NK-92 (cell line): ENCODE data around the gene CIROP.
A peak's percentile ranks its signal among the peaks of the same experiment; 100 is the strongest.

Experiments
- DNase-seq: peaks from one replicate; lab custom pipeline; 2025; ENCODE audit not compliant: unreplicated experiment; lab: John Stamatoyannopoulos, UW

Gene CIROP

DNA sequence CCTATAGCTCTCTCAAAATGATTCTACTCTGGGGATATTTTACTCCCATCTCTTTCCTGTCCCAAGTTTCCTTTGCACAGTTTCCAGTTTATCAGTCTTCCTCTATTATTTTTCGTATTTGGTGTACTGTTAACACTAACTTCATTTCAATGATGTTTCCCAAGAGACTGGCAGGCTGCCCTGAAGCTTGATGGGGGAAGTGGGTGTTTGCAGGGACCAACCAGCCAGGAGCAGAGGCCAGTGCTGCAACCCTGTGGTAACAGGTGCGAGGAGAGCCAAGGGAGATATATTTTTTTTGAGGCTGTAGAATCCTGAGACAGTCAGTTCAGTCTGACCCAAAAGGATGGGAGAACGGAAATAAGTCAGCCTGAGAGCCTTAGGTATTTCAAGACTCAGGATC, 26.1 kb upstream of the CIROP start:
- no peak for DNase-seq

DNA sequence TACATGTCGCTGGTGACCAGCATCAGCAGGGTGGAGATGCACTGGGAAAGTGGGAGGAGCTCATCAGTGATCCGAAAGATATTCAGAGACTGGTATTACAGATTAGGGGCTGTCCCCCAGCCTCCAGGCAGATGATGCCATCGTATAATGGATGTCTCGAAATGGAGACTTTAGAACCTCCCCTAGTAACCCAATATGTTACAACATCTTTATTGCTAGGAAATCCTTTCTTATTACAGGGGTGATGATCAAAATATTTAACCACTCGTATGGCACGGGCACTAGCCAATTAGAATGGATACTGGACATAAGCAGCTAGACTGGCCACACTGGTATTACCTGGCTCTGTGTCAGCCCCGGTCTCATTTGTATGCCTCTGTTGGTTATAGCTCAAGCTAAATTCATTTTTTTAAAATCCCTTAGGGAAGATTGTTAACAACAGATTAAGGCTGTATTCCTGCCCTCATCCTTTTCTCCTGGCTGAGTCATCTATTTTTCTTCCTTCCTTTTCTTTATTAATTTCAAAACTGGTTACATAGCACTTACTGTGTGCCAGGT, 25.0 kb upstream of the CIROP start:
- DNase-seq: no peak

DNA sequence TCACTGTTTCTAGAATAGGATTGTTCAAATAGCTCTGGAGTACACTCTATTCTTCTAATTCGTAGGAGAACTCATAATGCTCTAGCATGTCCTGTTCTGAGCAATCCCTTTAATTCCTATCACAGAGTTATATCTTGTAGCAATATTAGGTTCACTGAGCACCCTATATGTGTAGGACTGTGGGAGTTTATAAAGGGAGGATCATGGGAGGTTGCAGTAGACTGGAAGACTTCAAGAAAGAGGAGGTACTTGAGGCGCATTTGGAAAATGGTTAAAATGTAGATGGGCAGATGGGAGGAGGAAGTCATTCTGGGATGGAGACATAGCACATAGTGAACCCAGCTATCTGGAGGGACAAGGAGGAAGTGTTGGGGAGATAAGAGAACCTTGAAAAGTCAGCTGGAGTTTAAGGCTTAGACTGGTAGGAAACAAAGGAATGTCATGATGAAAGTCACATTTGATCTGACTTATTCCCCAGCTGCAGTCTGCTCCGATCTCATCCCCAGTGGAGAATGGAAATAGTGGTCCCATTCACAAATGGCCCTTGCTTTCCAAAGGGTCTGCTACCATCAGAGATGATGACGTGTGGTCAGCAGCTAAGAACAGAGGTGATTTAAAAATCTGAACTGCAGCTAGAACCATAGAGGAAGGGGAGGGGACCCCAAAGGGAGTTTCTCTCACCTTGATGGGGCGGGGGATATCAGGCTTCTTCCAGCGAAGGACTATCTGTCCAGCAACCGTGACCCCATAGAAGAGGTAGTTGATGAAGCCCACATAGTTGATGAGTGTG, 24.4 kb upstream of the CIROP start:
- DNase-seq: no peak

DNA sequence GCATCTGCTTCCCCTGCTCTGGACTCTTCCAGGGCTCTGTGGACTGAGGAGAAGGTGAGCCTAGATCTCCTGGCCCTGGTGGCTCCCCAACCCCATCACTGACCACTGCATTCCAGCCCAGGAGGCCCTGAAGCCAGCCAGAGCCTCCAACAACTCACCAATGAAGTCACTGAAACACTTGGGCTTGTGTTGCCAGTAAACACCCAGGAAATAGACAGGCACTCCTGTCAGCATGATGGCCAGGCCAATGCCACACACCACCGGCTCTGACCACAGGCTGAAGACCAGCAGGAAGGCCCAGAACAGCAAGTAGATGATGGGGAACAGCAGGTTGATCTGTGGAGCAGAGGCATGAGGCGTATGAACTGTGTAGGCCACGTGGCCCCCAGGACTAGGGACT, 23.1 kb upstream of the CIROP start:
- DNase-seq: no peak

DNA sequence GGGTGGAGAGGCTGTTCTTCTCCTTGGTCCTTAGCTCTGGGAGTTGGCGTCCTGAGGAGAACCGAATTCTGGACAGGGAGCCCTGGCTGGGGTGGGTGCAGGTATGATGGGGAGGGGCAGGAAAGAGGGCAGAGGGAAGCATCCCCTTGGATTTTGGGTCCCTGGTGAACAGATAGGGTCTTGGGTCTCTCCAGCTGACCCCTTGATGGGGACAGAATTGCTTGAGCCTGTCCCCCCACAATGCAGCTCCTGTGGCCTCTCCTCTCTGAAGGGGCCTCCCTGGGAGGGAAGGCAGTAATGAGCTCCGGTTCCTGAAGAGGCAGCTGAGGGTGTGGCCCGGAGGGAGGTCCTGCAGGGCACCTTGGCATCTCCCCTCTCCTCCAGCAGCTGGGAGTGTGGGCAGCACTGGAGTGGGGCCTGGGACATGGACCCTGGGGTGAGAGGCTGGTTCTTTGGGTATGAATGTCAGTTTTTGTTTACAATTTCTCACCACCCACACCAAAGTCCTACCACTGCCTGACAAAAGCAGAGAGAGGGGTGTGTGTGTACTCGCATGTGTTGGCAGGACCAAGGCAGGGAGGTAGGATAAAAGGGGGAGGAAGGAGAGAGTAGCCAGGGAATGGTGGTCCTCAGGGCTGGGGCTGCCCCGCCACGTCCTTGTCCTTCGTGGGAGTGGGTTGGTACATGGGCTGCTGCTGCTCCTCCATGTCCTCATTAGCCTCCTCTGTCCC, 21.9 kb upstream of the CIROP start:
- no peak for DNase-seq

DNA sequence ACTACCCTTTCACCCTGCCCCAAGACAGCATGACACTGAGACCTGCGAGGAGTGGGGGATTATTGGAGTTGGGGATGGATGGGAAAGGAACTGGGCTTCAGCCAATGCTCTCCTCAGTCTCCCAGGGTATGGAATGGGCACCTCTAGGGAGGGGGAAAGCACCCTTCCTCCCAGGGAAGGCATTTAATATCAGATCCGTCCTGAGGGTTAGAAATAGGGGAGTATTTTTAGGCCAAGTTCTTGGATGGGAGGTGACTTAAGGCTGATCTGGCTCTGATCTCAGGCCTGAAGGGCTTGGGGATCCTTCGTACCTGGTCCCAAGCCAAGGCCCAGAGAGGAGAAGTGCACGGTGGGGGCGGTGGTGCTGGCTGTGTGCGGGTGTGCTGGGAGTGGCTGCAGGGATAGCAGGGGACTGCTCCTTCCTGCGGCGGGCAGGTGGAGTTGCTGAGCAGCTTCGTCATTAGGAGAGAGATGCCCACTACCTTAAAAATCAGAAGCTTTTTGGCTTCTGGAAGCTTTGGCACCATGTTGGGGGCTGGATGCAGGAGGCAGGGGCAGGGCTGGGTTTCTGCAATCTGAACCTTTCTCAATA, 21.2 kb upstream of the CIROP start:
- no peak for DNase-seq

DNA sequence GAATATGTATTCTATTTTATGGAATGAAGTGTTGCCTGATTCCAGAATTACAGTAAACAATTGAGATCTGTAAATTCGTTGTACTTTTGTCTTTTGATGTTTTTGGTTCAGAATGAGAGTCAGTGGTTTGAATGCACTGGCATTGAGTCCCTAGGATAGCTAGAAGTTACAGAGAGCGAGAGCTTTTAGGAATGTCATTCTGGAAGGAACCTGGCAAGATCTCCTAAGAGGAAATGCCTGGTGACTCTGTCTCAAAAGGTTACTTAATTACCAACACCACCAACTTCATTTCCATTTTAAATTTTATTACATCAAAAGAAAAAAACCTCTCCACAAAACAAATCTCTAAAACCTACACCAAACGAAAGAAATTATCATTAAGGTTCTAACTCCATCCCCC, 20.2 kb upstream of the CIROP start:
- no peak for DNase-seq

DNA sequence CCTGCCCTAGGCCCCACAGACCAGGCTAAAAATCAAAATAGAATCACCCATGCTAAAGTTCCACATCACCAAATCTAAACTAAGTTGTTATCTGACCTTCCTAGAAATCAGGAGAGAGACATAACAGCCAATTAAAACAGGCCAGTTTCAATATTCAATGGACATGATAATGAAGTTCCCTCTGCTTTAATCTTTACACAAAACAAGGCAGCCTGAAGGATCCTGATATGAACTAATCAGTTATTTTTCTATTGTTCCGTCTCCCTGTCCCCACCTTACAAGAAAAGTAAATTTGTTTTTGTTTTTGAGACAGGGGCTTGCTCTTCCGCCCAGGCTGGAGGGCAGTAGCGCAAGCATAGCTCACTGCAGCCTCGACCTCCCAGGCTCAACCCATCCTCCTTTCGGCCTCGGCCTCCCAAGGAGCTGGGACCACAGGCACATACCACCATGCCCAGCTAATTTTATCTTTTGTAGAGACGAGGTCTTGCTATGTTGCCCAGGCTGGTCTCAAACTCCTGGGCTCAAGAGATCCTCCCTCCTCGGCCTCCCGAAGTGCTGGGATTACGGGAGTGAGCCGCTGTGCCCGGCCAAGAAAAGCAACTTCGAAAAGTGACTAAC, 19.7 kb upstream of the CIROP start:
- no peak for DNase-seq

DNA sequence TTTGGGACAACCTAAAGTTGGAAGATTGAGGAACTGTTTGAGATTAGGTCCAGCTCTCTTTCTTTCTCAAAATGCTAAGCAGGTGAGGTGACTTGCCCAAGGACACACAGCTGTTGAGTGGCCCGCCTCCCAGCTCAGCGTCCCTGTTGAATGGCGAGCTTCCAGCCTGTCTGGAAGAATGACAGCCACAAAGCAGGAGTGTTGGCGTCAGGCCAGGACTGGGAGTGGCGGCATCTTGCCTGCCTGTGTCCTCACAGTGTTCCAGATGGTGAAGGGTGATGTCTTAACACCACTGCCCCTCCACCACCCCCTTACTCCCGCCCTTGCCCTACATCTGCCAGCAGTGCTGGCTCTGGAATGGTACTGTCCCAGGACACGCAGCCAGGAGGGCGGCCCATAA, 18.6 kb upstream of the CIROP start:
- no peak for DNase-seq

DNA sequence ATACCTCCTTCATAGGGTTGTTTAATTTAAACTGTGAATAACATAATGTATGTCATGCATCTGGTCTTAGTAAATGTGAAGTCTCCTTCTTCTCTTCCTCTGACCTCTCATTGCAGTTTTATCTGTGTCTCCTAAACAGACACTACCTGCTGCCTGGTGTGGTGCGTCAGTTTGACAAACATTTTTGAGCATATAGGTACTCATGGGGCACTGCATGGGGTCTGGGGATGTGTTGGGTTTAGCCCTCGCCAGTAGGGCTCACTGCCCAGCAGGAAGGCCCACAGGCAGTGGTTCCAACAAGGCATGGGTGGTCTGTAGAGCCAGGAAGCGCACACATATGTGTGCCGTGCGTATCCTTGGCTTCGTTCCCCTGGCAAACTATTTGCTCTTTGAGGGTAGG, 17.3 kb upstream of the CIROP start:
- DNase-seq: no peak

DNA sequence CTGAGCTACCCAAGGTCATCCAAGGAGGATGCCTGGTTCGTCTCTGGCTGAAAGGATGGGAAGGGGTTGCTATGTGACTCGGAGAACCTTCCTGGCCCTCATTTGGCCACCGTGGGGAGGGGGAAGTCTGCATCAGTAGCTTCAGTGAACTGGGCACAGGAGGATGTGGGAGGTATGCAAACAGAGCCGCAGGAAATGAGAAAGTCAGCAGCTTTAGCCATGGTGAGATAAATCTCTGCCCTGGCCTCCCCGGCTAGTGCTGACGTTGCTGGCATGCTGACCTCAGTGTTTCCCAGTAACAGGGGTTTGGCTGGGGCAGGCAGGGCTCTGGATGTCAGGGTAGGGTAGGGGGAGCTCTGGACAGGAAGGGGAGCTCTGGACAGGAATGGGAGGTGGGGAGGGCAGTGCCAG, 16.6 kb upstream of the CIROP start:
- no peak for DNase-seq

DNA sequence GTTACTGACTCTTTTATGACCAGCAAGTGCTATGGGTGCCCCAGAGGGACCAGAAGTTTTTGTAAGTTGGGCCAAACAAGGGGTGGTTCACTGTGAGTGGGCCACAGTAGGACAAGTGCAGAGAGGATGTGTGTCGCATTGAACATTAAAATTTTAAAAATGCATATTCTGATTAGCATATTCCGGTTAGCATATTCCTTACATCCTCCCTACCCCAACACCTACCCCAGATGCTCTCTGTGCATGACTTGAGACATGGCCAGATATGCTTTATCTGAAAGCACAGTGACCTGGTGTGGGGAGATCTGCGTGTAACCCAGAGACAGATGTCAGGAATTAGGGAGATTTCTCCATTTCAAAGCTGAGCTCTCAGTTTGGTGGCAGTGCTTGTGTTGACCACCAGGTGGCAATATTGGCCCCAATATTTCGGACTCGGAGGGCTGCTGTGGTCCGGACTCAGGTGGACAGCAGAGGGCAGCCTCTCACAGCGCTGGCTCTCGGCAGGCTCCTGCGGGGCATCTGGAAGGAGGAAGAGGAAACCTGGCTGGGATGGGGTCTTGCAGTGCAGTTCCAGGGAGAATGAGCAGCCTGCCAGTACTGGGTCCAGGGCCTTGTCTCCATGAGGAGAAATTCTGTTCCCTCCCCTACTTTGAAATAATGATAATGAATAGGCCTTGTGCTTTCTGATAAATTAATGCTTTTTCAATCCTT, 15.9 kb upstream of the CIROP start:
- peak; percentile 28 for DNase-seq

DNA sequence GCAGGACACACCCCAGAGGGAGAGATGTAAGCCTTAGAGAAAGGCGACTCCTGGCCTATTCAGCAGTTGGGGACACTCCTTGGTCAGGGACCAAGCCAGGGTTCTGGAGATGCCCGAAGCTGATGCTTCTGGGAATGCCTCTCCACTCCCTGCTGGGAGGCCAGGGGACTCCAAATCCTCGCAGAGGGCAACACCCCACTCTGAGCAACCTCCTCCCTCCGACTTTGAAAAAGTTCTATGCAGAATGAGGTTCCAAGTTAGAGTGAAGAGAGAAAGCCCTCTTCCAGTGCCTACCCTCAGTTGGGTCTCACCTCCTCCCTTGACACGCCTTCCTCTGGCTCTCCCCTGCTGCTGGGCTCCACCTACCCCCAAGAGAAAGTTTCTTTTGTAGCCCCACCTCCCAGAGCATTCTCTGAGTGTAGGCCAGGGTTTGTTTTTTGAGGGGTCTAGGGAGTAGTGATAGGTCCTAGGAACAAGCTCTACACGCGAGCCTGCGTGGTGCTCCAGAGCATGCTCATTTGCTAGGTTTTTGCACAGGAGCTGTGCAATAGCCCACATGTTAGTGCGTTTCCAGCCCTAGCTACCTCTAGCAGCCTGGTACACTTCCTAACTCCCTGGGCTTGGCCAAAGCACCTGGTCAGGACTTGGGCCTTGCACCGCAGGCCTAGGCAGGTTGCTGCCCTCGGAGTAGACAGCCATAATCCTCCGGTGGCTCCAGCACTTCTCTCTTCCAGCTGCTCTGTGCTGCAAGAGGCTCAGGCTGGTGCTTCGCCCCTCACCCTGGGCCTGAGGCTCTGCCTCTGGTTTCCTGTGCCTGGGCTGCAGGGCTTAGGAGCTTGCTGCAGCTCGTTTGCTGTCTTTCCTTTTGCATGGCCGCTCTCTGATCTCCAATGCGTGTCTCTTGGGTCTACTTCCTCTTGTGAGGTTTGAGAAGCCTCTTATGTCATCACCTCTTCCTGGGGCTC, 14.9 kb upstream of the CIROP start:
- DNase-seq: no peak

DNA sequence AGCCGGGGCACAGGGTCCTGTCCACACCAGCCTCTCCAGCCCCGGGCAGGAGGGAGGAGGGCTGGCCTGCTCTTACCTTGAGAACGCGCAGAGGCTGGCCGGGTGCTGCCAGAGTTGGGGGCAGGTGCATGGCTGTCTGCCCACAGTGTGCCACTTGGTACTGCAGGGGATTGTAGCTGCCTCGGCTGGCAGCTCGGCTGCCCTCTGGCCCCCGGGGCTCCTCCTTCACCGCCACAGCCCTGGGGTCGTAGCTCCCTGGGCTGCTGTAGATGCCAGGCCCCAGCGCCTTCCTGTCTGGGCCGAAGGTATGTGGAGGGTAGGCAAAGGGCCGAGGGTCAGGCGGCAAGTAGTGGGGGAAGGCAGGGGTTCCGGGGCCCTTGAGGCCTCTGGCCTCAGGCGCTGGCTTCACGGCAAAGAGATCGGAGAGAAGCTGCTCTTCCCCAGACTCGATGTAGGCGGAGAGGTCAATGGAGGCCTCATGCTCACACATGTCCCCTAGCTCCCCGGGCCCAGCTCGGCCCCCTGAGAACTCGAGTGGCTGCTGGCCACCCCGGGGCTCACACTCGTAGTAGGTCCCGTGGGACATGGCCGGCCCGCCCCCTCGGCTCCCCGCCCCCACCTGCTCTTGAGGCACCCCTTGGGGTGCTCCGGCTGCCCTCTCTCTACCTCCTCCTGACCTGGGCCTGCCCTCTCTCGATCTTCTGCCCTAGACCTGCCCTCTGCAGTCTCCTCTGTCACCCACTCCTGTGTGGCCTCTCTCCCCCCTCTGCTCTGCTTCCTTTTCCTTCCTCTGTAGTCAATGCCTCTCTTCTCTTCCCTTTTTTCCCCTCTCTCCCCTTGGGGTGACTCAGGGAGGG, 13.9 kb upstream of the CIROP start, which contains the start of gene CEBPE:
Gene CEBPE, minus strand, starts transcription at position 750 of the 857 bp plus-strand sequence. Its CDS starts 164 bp downstream, at position 586.
- DNase-seq: no peak

DNA sequence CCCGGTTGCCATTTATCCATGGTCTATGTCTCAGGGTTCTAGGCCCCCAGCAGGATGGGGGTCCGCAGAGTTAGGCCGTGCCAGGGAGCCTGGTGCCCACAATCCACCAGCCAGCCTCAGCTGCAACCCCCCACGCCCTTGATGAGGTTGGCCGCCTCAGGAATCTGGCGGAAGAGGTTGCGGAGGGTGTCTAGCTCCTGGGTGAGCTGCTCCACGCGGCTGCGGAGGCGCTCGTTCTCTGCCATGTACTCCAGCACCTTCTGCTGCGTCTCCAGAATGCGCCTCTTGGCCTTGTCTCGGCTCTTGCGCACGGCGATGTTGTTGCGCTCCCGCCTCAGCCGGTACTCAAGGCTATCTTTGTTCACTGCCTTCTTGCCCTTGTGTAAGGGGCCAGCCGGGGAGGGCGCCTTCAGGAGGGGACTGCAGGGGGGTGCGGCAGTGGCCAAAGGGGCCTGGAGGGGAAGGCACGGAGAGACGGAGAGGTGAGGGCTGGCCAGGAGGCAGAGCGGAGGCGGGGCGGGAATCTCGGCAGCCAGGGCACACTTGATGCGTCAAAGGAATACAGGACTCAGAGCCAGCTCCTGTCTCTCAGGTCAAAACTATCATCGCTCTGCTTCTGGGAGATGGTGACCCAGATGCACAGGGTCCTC, 12.7 kb upstream of the CIROP start:
- no peak for DNase-seq

DNA sequence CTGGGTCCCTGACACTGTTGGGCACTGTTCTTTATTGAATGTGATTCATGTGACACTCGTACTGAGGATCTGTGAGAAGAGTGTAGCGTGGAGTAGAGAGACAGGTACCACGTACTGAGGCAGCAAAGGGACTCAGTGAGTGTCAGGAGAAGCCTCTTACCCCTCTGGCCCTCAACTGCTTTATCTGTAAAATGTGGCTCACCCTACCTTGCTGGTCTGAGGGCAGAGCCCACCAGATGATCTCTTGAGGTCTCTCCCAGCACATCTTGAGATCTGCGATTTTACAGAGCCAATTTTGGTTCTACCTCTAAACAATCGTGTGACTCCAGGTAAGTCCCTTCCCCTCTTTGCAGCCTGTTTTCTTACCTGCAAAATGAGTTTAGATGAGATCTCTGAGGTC, 11.1 kb upstream of the CIROP start:
- no peak for DNase-seq

DNA sequence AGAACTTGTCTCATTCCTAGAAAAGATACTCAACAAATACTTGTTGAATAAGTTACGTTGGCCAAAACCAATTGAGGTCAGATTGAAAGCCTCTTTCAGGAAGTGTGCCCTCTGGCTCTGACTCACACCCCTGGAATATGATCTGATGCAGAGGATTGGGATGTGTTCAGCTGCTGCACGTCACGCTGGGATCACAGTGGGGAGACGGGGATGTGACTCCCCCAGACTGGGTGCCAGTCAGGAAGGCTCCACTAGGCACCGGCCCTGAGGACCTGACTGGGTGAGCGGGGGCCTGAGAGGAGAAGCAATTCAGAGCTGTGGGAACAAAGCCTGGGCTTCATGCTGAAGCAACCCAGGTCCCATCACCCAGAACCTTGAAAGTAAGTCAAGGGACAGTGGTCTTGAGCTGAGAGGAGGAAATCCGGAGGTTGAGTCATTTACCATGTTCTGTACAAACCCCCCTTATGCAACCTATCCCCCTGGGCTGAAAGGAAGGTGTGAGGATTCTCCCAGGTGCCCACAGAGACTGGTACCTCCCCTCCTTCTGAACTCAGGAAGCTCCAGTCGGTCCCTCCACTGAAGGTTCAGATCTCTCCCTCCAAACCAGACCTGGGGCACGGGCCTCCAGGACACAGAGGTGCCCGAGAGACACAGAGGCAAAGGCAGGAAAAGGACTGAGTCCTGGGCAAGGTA, 10.4 kb upstream of the CIROP start:
- no peak for DNase-seq

DNA sequence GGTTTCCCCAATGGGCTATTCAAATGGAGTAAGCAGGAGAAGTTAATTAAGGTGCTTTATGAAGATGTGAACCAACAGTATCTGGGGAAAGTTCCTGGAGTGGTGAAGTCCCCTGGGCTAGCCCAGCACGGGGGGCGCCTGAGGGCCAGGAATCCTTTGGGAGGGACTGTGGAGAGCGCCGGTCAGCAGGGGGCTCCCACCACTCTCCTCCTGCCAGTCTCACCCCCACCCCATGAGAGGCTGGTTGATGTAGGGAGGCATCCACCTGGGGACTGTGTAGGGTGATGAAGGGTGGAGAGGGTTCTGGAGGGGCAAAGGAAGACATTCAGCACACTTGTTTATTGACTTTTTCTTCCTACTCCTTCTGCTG, 9.9 kb upstream of the CIROP start:
- DNase-seq: no peak
